GM19452 (cell line): ENCODE results near the gene ELOB.

ENCODE experiments used
- ATAC-seq: cut with Tn5 transposase; IDR thresholded peaks from one replicate; pipeline ENCODE4 v1.9.1; 2021; ENCODE audit not compliant: unreplicated experiment

Gene ELOB

GRCh38 chr16:2769675-2770056 is 7.4 kb downstream of the ELOB start:
- no peak for ATAC-seq

GRCh38 chr16:2769100-2769529 is 8.0 kb downstream of the ELOB start:
- ATAC-seq = no peak

GRCh38 chr16:2768403-2769089 is 8.5 kb downstream of the ELOB start:
- ATAC-seq = no peak

GRCh38 chr16:2767891-2768290 is 9.2 kb downstream of the ELOB start:
- ATAC-seq = no peak

- no peak for ATAC-seq
Observed at GRCh38 chr16:2767140-2767731, 9.8 kb downstream of the ELOB start.

- no peak for ATAC-seq
Observed at GRCh38 chr16:2766430-2767139, 10.5 kb downstream of the ELOB start.

GRCh38 chr16:2765462-2766404 is 11.3 kb downstream of the ELOB start:
- no peak for ATAC-seq

GRCh38 chr16:2764718-2765117 is 12.4 kb downstream of the ELOB start:
- ATAC-seq = no peak

GRCh38 chr16:2763173-2763572 is 13.9 kb downstream of the ELOB start:
- ATAC-seq = no peak

GRCh38 chr16:2762711-2763110 is 14.4 kb downstream of the ELOB start:
- ATAC-seq = no peak

GRCh38 chr16:2761886-2762583 is 15.0 kb downstream of the ELOB start:
- no peak for ATAC-seq

- no peak for ATAC-seq
Observed at GRCh38 chr16:2761472-2761871, 15.6 kb downstream of the ELOB start.

GRCh38 chr16:2757344-2757743 is 19.7 kb downstream of the ELOB start:
- ATAC-seq = no peak

GRCh38 chr16:2756288-2757015 is 20.6 kb downstream of the ELOB start:
- ATAC-seq = no peak

- no peak for ATAC-seq
Observed at GRCh38 chr16:2755158-2755557, 21.9 kb downstream of the ELOB start.

GRCh38 chr16:2753733-2754020 is 23.4 kb downstream of the ELOB start:
- no peak for ATAC-seq

GRCh38 chr16:2752850-2753732 is 24.0 kb downstream of the ELOB start:
- peak; percentile 32 for ATAC-seq

GRCh38 chr16:2752035-2752849 is 24.8 kb downstream of the ELOB start, which contains the start of gene SRRM2:
SRRM2 (plus strand) TSS chr16:2752638; CDS start chr16:2756365, 3,727 bp downstream.
- peak; percentile 75 for ATAC-seq
